HepG2 (cell line): ENCODE measurements around the gene GPR37L1. TPM values are rescaled to one million over a fixed set of nuclear protein-coding genes. Genes with fewer than 3 reads are reported as not detected.
"Not testable (repeated sequence)": the region's sequence is repeated elsewhere in the genome, so short reads cannot be mapped to it uniquely, and the experiment has no call there.

ENCODE experiments used
- ATAC-seq: fragments of 200-7000 bp; cut with Tn5 transposase; 3 replicates; pipeline ENCODE4 v1.9.1; 2020; ENCODE audit warnings: mild to moderate bottlenecking, moderate library complexity
- BruUV-seq: library from RNA; stranded (reverse); fragments of 400-500 nt; replicated peaks from 2 replicates; lab custom pipeline; 2021; lab: Mats Ljungman, UMichigan
- CTCF ChIA-PET: fragments of 300-600 bp; formaldehyde crosslinking; extraction: SDS; loops from one replicate; lab custom pipeline; 2021; ENCODE audit warnings: low total read pairs, inconsistent platforms, low intra/inter-chr PET ratio; lab: Yijun Ruan, JAX
- POLR2A ChIA-PET: fragments of 350-600 bp; sonication (Branson Sonifier 250); formaldehyde crosslinking; loops from one replicate; lab custom pipeline; 2020; ENCODE audit warnings: antibody characterized with exemption, inconsistent platforms; lab: Yijun Ruan, JAX
- DNase-seq: peaks from one replicate; pipeline ENCODE4 v3.0.0-alpha.2; 2015; ENCODE audit warnings: low spot score
- FAIRE-seq: peaks from 3 replicates; lab custom pipeline; 2011; peaks lifted over from hg19 to GRCh38; lab: Jason Lieb, UNC
- H2AFZ ChIP-seq: one replicate; pipeline ENCODE4 v1.6.1; 2011; ENCODE audit warnings: low read length, inconsistent platforms
- H3K27ac ChIP-seq: fragments of 300-600 bp; 3 replicates; pipeline ENCODE4 v1.8.0; 2011; ENCODE audit warnings: mixed run types, mild to moderate bottlenecking, mixed read lengths, low read length, inconsistent platforms; ENCODE audit not compliant: insufficient read depth; ENCODE audit errors: extremely low read length
- H3K27me3 ChIP-seq, 2 experiments: fragments of 200-600 bp in 1 of 2; 2 replicates in 1 of 2; 3 replicates in 1 of 2; pipeline versions ENCODE4 v1.6.0 to v1.8.0; 2011; ENCODE audit warnings: low read length in 2 of 2, mild to moderate bottlenecking in 2 of 2, moderate library complexity in 2 of 2, inconsistent platforms in 1 of 2; ENCODE audit not compliant: insufficient read depth in 2 of 2, control insufficient read depth in 1 of 2
- H3K36me3 ChIP-seq, 2 experiments: fragments of 200-600 bp in 1 of 2; replicated peaks in 1 of 2; 2 replicates in 1 of 2; 3 replicates in 1 of 2; pipeline versions ENCODE4 v1.5.1 to v1.8.0; 2011; ENCODE audit warnings: low read length in 2 of 2, inconsistent platforms in 1 of 2; ENCODE audit not compliant: insufficient read depth in 2 of 2, control insufficient read depth in 1 of 2
- H3K4me1 ChIP-seq: 2 replicates; pipeline ENCODE4 v1.5.1; 2012; ENCODE audit warnings: low read length, inconsistent platforms; ENCODE audit not compliant: insufficient read depth
- H3K4me2 ChIP-seq: 2 replicates; pipeline ENCODE4 v1.6.0; 2011; ENCODE audit warnings: low read depth, low read length, inconsistent platforms
- H3K4me3 ChIP-seq, 3 experiments: fragments of 200-600 bp in 1 of 3; sonication (generic), shearing (Covaris generic) in 1 of 3; replicated peaks in 1 of 3; 2 replicates each; pipeline ENCODE4 v1.5.1; 2011 to 2016; ENCODE audit warnings: low read length in 3 of 3, inconsistent platforms in 2 of 3, low read depth in 2 of 3, mild to moderate bottlenecking in 2 of 3, control low read depth in 1 of 3, mixed read lengths in 1 of 3; ENCODE audit not compliant: insufficient read depth in 1 of 3
- H3K79me2 ChIP-seq: one replicate; pipeline ENCODE4 v1.6.1; 2011; ENCODE audit warnings: low read length, inconsistent platforms; ENCODE audit not compliant: insufficient read depth
- H3K9ac ChIP-seq: 2 replicates; pipeline ENCODE4 v1.6.0; 2011; ENCODE audit warnings: mild to moderate bottlenecking, low read depth, low read length, inconsistent platforms; ENCODE audit not compliant: insufficient read depth
- H3K9me3 ChIP-seq: 2 replicates; pipeline ENCODE4 v1.5.1; 2012; ENCODE audit warnings: mild to moderate bottlenecking, low read length
- H4K20me1 ChIP-seq: 2 replicates; pipeline ENCODE4 v1.6.0; 2011; ENCODE audit warnings: inconsistent platforms, mild to moderate bottlenecking, low read length, moderate library complexity; ENCODE audit not compliant: insufficient read depth
- MBD4 ChIP-seq: IDR thresholded peaks from 2 replicates; pipeline ENCODE4 v1.6.1; 2012; ENCODE audit warnings: low read length, inconsistent platforms, borderline replicate concordance
- NFKB2 ChIP-seq: sonication (generic); formaldehyde crosslinking; IDR thresholded peaks from 2 replicates; pipeline ENCODE4 v1.4.0; 2020; ENCODE audit warnings: missing genetic modification reagents, borderline replicate concordance
- SOX5 ChIP-seq: IDR thresholded peaks from 2 replicates; pipeline ENCODE4 v1.6.1; 2016; ENCODE audit warnings: borderline replicate concordance
- THAP8 ChIP-seq: sonication (generic); formaldehyde crosslinking; IDR thresholded peaks from 2 replicates; pipeline ENCODE4 v1.5.1; 2020; ENCODE audit warnings: missing genetic modification reagents, mild to moderate bottlenecking, borderline replicate concordance
- ZNF782 ChIP-seq: sonication (generic); formaldehyde crosslinking; IDR thresholded peaks from 2 replicates; pipeline ENCODE4 v1.4.0; 2020; ENCODE audit warnings: missing genetic modification reagents, mild to moderate bottlenecking, borderline replicate concordance
- WGBS: methylation state at CpG from one replicate; pipeline ENCODE4 v1.1.6; 2017; ENCODE audit warnings: low lambda C conversion rate; 5-methylcytosine and 5-hydroxymethylcytosine counted together
- in situ Hi-C: cut with HindIII; loops from 2 replicates; pipeline ENCODE4 v1.10.0; 2017; ENCODE audit warnings: low pct_unique_long_range_greater_than_20kb; ENCODE audit not compliant: extremely low pct_ligation_motif_present
- intact Hi-C: fragments of 100-400 bp; cut with micrococcal nuclease; formaldehyde crosslinking; loops from one replicate; pipeline ENCODE4 v1.10.0; 2022; ENCODE audit not compliant: unreplicated experiment
- polyA plus RNA-seq, 8 experiments: library from polyadenylated mRNA; depleted of rRNA in 3 of 8; stranded (reverse) in 7 of 8; unstranded in 1 of 8; fragments of >200 nt; fragmentation: Illumina TruSeq in 4 of 8; extraction: Trizol in 4 of 8; gene quantifications; 2 replicates each; pipeline versions ENCODE4 v1.2.1 to v1.2.3, GENCODE V29; 2011 to 2016; ENCODE audit warnings: low read depth in 4 of 8, missing spikeins in 1 of 8, mixed read lengths in 1 of 8; ENCODE audit not compliant: insufficient read depth in 1 of 8
- total RNA-seq, 5 experiments: library from RNA; depleted of rRNA; stranded (reverse); fragments of >200 nt; fragmentation: Illumina TruSeq; extraction: Trizol; gene quantifications; 2 replicates each; pipeline ENCODE4 v1.2.3, GENCODE V29; 2016; ENCODE audit warnings: low read depth in 1 of 5

Gene GPR37L1
- total and polyA plus RNA-seq, 2 of the 13 experiments (the other 11 are each of a cell fraction or from before 2014, with no cell fraction given), result 0.13 TPM; not detected in 1

GRCh38 chr1:202165942-202166843 lies 43.5 kb downstream of the GPR37L1 start:
- ChIA-PET CTCF (no interaction called here), POLR2A (no interaction called here)
- Histone ChIP-seq H3K4me2 (no peak overlapping the region), H2AFZ (no peak overlapping the region), H3K27ac (no peak overlapping the region), H3K79me2 (no peaks in the 10 kb centered on the region), H3K9me3 (no peaks in the 10 kb centered on the region), H3K4me3 (no peak overlapping the region), H3K4me1 (peaks cover 24% of the 10 kb centered on the region), H3K27me3 (peaks cover 7 to 57% of the 10 kb centered on the region in 2 experiments), H3K36me3 (no peaks in the 10 kb centered on the region), H3K9ac (no peak overlapping the region), H4K20me1 (no peaks in the 10 kb centered on the region)
- no peak for ATAC-seq
- TF ChIP-seq MBD4, result no peak
- no peak for TF ChIP-seq SOX5
- TF ChIP-seq ZNF782 (CRISPR knock-in tag), result no peak
- no peak for TF ChIP-seq NFKB2
- no peak for TF ChIP-seq THAP8
- WGBS, result 29% methylated on average over 8 of the region's 9 CpGs
- BruUV-seq, result no TSS peak
- FAIRE-seq, result no peak
- in situ Hi-C loops, result no loop called here
- intact Hi-C loops, result no loop called here
- no peak for DNase-seq

GRCh38 chr1:202167054-202167453 lies 44.3 kb downstream of the GPR37L1 start:
- ATAC-seq, H4K20me1 ChIP-seq, H3K9ac ChIP-seq, FAIRE-seq, in situ Hi-C loops, H3K36me3 ChIP-seq, H3K9me3 ChIP-seq, H3K79me2 ChIP-seq, BruUV-seq, H2AFZ ChIP-seq, H3K4me3 ChIP-seq, DNase-seq, CTCF ChIA-PET, POLR2A ChIA-PET, H3K4me2 ChIP-seq, H3K27ac ChIP-seq, intact Hi-C loops: not testable (repeated sequence)
- Histone ChIP-seq H3K4me1 (peaks cover 15% of the 10 kb centered on the region), H3K27me3 (peaks cover 7 to 49% of the 10 kb centered on the region in 2 experiments)
- 45% methylated on average over 13 of the region's 13 CpGs for WGBS
